Transverse colon (tissue), 4 donors: ENCODE data around the gene STX10. TPM values are rescaled to one million over a fixed set of nuclear protein-coding genes. Genes with fewer than 3 reads are reported as not detected.

Source experiments
- DNase-seq: peaks from one replicate; pipeline ENCODE4 v3.0.0-alpha.2; 2019
- H3K27ac ChIP-seq, 4 donors: fragments of 200-600 bp; sonication (generic); 2 replicates each; pipeline ENCODE4 v1.5.1; 2016 to 2018; ENCODE audit warnings: inconsistent platforms in 4 of 4
- H3K27me3 ChIP-seq: fragments of 200-600 bp; sonication (generic); 2 replicates; pipeline ENCODE4 v1.5.1; 2017; ENCODE audit warnings: inconsistent platforms
- H3K36me3 ChIP-seq, 4 donors: fragments of 200-600 bp; sonication (generic); 2 replicates each; pipeline ENCODE4 v1.5.1; 2017 to 2019; ENCODE audit warnings: inconsistent platforms in 4 of 4
- H3K4me1 ChIP-seq, 4 donors: fragments of 200-600 bp; sonication (generic); 2 replicates each; pipeline ENCODE4 v1.5.1; 2017 to 2020; ENCODE audit warnings: inconsistent platforms in 4 of 4
- H3K4me3 ChIP-seq, 4 donors: fragments of 200-600 bp; sonication (generic); 1 replicate in 1 of 4; 2 replicates in 3 of 4; pipeline versions ENCODE4 v1.5.1 to v1.6.1; 2017 to 2019; ENCODE audit warnings: inconsistent platforms in 4 of 4
- H3K9me3 ChIP-seq, 2 donors: fragments of 200-600 bp; sonication (generic); 2 replicates each; pipeline ENCODE4 v1.5.1; 2017 to 2019; ENCODE audit warnings: inconsistent platforms in 2 of 2
- CTCF ChIP-seq, 5 experiments: fragments of 200-600 bp in 3 of 5; fragments of 450-650 bp in 2 of 5; sonication (generic) in 3 of 5; IDR thresholded peaks; 1 replicate in 2 of 5; 2 replicates in 3 of 5; pipeline ENCODE4 v1.5.1; 2016 to 2017; ENCODE audit warnings: antibody characterized with exemption in 5 of 5, inconsistent platforms in 3 of 5, mild to moderate bottlenecking in 2 of 5, moderate library complexity in 1 of 5
- EP300 ChIP-seq: sonication (generic); formaldehyde crosslinking; IDR thresholded peaks from one replicate; pipeline ENCODE4 v1.6.1; 2017; ENCODE audit warnings: antibody characterized with exemption, low read depth
- POLR2A ChIP-seq: fragments of 450-650 bp; IDR thresholded peaks from one replicate; pipeline ENCODE4 v1.6.1; 2016; ENCODE audit warnings: antibody characterized with exemption, mild to moderate bottlenecking, moderate library complexity
- POLR2AphosphoS5 ChIP-seq, 3 donors: sonication (generic); formaldehyde crosslinking; IDR thresholded peaks; one replicate each; pipeline ENCODE4 v1.6.1; 2016; ENCODE audit warnings: antibody characterized with exemption in 3 of 3
- WGBS, 2 donors: methylation state at CpG; one replicate each; pipeline ENCODE4 v1.1.5; 2018; ENCODE audit warnings: low coverage in 1 of 2; 5-methylcytosine and 5-hydroxymethylcytosine counted together
- in situ Hi-C, 4 donors: fragments of 200-750 bp; cut with MboI; loops; one replicate each; pipeline versions ENCODE4 v1.15.0 to v1.15.1; 2017; ENCODE audit warnings: low sequenced_read_pairs in 3 of 4, low pct_ligation_motif_present in 1 of 4, low pct_unique_long_range_greater_than_20kb in 1 of 4
- intact Hi-C: fragments of 100-400 bp; cut with DNase I; formaldehyde crosslinking; loops from one replicate; pipeline ENCODE4 v1.15.1; 2023; ENCODE audit warnings: low total_unique reads
- total RNA-seq, 4 donors: library from RNA; depleted of rRNA; stranded (reverse); fragments of >200 nt; gene quantifications; one replicate each; pipeline ENCODE4 v1.1.0, GENCODE V29; 2016

STX10 gene
- total RNA-seq, 4 donors from 2014 or later, result 69.7 to 164 (median 84.2) TPM

GRCh38 chr19:13152356-13152973 is 2.3 kb upstream of the STX10 start:
- in situ Hi-C loops, result no loop called here

GRCh38 chr19:13151605-13152355 is 1.6 kb upstream of the STX10 start:
- TF ChIP-seq POLR2A (peak; percentile 99), CTCF (IDR thresholded peaks at IDR 0.05) (peak in 2 of 5 experiments; percentile 18 to 27), EP300 (peak; percentile 64), POLR2AphosphoS5 (IDR thresholded peaks at IDR 0.05) (peak; percentile 99 to 100 (median 100))
- peak; percentile 98 for DNase-seq
- Histone ChIP-seq H3K4me1 (peaks cover 3 to 41% (median 23%) of the 10 kb centered on the region in 4 donors), H3K27ac (peak overlapping the region; percentile 96 to 100 (median 99)), H3K9me3 (no peaks in the 10 kb centered on the region), H3K4me3 (peak overlapping the region; percentile 70 to 88 (median 84)), H3K36me3 (no peaks in the 10 kb centered on the region), H3K27me3 (no peaks in the 10 kb centered on the region)
- 1% methylated on average over 66 of the region's 71 CpGs; no CpG with 5 or more reads in 1 of the 2 donors for WGBS, 2 donors
- in situ Hi-C loops, result no loop called here
- intact Hi-C loops, result loop anchor here (1.0 to 10.0 kb wide), 3 partner anchors 16 to 1363 kb away; partner anchors contain the start of gene DNAJB1

More at GRCh38 chr19:13152356-13152973, 2.3 kb upstream of the STX10 start:
- WGBS, 2 donors, result 0% methylated on average over 4 to 21 of the region's 25 CpGs
- Histone ChIP-seq H3K27ac (peak overlapping the region; percentile 96 to 100 (median 99)), H3K27me3 (no peaks in the 10 kb centered on the region), H3K36me3 (no peaks in the 10 kb centered on the region), H3K4me3 (peak overlapping the region; percentile 35 to 88 (median 76)), H3K4me1 (peaks cover 3 to 36% (median 23%) of the 10 kb centered on the region in 4 donors), H3K9me3 (no peaks in the 10 kb centered on the region)
- no peak for DNase-seq
- TF ChIP-seq POLR2AphosphoS5 (IDR thresholded peaks at IDR 0.05) (no peak), EP300 (no peak), CTCF (IDR thresholded peaks at IDR 0.05) (no peak), POLR2A (no peak)
- intact Hi-C loops, result loop anchor here (10.0 kb wide), 2 partner anchors 368 to 1362 kb away; partner anchors contain the start of gene DNAJB1

- no peak for TF ChIP-seq POLR2A
- peak in 1 of 5 experiments; percentile 30 for TF ChIP-seq CTCF (IDR thresholded peaks at IDR 0.05)
- no peaks in the 10 kb centered on the region for H3K27me3 ChIP-seq
- intact Hi-C loops, result loop anchor here (1.0 to 10.0 kb wide), 3 partner anchors 16 to 1364 kb away; partner anchors contain the start of gene DNAJB1
- in situ Hi-C loops, result no loop called here
- H3K36me3 ChIP-seq, result no peaks in the 10 kb centered on the region
- H3K27ac ChIP-seq, result peak overlapping the region; percentile 96 to 100 (median 99)
- H3K9me3 ChIP-seq, result no peaks in the 10 kb centered on the region
- DNase-seq, result no peak
- WGBS, 2 donors, result 0 to 1% methylated on average over 7 to 34 of the region's 34 CpGs
- peak overlapping the region; percentile 64 to 86 (median 78) for H3K4me3 ChIP-seq
- peaks cover 3 to 35% (median 22%) of the 10 kb centered on the region in 4 donors for H3K4me1 ChIP-seq
Observed at GRCh38 chr19:13150931-13151604, 893 bp upstream of the STX10 start.
